HUES64 (cell line): Measurements from ENCODE around the gene ABCD3.

Experiments
- H3K27ac ChIP-seq: 2 replicates; pipeline ENCODE4 v1.7.0; 2013; ENCODE audit warnings: low read depth, low read length, inconsistent platforms
- H3K27me3 ChIP-seq: 2 replicates; pipeline ENCODE4 v1.6.1; 2013; ENCODE audit warnings: mild to moderate bottlenecking, low read length; ENCODE audit not compliant: insufficient read depth
- H3K36me3 ChIP-seq: 2 replicates; pipeline ENCODE4 v1.6.1; 2013; ENCODE audit warnings: mild to moderate bottlenecking, low read length; ENCODE audit not compliant: insufficient read depth
- H3K4me1 ChIP-seq: 2 replicates; pipeline ENCODE4 v1.6.1; 2013; ENCODE audit warnings: mild to moderate bottlenecking, low read length, moderate library complexity; ENCODE audit not compliant: insufficient read depth
- H3K4me3 ChIP-seq: 2 replicates; pipeline ENCODE4 v1.5.1; 2013; ENCODE audit warnings: mild to moderate bottlenecking, low read length, moderate library complexity
- H3K9ac ChIP-seq: 2 replicates; pipeline ENCODE4 v1.6.1; 2013; ENCODE audit warnings: mild to moderate bottlenecking, low read depth, low read length
- H3K9me3 ChIP-seq: 2 replicates; pipeline ENCODE4 v1.6.1; 2013; ENCODE audit warnings: low read depth, low read length; ENCODE audit not compliant: insufficient read depth
- WGBS: fragments of 150-250, 120-280 bp; methylation state at CpG from one replicate; pipeline ENCODE4 v1.1.7; 2013; ENCODE audit warnings: missing lambda C conversion rate; 5-methylcytosine and 5-hydroxymethylcytosine counted together

Gene ABCD3

DNA sequence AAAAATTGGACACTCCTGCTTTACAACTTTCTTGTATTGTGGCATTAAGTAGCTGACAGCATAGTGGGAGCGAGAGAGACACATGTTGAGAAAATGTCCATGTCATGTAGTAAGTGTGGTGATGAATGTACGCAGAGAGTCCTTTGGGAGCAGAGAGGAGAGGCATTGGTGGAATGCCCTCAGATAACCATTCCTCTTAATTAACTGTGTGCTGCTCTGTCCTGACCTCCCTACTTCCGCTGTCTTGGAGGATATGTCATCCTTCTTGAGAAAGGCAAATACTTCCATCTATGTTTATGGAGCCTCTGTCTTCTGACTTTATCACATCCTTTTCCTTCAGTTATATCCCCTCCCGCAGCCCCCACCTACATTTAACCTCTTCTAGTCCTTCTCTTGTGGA lies 85.0 kb downstream of the ABCD3 start:
- Histone ChIP-seq H3K27ac (no peak overlapping the region), H3K36me3 (peaks cover 30% of the 10 kb centered on the region), H3K4me1 (no peaks in the 10 kb centered on the region), H3K9ac (no peak overlapping the region), H3K4me3 (no peak overlapping the region), H3K27me3 (no peaks in the 10 kb centered on the region), H3K9me3 (no peaks in the 10 kb centered on the region)
- WGBS, result 94% methylated on average over 4 of the region's 4 CpGs

DNA sequence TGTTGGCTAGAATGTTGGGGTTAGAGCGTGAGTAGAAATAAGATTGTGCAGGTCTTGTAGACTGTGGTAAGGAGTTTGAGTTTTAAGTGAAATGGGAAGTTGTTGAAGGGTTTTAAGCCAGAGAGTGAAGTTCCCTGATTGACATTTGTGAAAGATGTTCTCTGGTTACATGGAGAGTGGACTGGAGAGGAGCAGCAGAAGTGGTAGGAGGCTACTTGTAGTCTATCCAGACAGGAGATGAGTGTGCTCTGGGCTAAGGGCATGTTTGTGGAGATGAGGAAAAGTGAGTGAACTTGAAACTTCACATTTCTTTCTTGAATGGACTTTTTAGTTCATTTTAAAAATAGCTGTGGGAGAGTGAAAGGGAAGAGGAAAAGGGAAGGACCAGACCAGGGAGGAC lies 86.4 kb downstream of the ABCD3 start:
- Histone ChIP-seq H3K27me3 (no peaks in the 10 kb centered on the region), H3K9ac (no peak overlapping the region), H3K27ac (no peak overlapping the region), H3K36me3 (peaks cover 15% of the 10 kb centered on the region), H3K9me3 (no peaks in the 10 kb centered on the region), H3K4me1 (no peaks in the 10 kb centered on the region), H3K4me3 (no peak overlapping the region)
- WGBS, result 95% methylated on average over 1 of the region's 1 CpG

DNA sequence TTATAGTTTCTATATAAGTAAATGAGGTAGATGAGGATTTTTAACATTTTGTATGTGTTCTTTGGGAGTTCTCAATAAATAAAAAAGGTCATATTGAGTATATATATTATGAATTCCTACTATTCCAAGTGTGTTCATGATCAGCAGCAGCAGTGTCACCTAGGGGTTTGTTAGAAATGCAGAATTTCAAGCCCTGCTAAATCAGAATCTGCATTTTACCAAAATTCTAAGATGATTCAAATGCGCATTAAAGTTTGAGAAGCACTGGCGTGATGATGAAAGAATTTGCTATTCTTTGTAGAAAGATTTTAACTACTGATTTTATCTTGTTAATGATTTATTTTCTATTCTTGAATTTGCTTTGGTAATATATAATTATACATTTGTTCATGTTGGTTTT lies 94.6 kb downstream of the ABCD3 start:
- no peaks in the 10 kb centered on the region for H3K4me1 ChIP-seq
- H3K27ac ChIP-seq, result no peak overlapping the region
- H3K9me3 ChIP-seq, result no peaks in the 10 kb centered on the region
- 100% methylated on average over 2 of the region's 2 CpGs for WGBS
- H3K27me3 ChIP-seq, result no peaks in the 10 kb centered on the region
- no peak overlapping the region for H3K9ac ChIP-seq
- H3K4me3 ChIP-seq, result no peak overlapping the region
- no peaks in the 10 kb centered on the region for H3K36me3 ChIP-seq

DNA sequence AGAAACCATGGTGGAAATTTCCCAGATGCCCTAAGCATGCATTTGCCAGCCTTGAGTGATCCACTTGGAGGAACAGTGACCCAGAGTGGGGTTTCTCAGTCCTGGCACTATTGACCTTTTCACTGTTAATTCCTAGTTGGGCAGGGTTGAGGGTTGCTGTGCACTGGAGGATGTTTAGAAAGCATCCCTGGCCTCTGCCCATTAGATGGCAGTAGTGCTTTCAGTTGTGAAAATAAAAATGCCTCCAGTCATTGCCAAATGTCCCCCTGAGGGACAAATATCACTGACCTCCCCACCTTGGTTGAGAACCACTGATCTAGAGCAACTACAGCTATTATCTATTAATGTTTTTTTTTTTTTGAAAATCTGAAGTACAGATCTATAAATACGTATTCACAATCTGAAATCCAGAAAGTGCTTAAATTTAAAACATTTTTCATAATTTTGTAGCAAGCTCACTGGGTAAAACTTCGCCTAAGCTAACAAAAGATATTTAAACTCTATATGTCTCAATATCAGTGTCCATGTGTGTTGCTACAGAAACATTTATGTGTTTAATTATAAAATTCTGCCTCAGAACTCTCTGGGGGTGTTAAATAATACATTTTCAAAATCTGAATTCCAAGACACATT lies 96.0 kb downstream of the ABCD3 start:
- Histone ChIP-seq H3K4me3 (no peak overlapping the region), H3K9me3 (no peaks in the 10 kb centered on the region), H3K27ac (no peak overlapping the region), H3K27me3 (no peaks in the 10 kb centered on the region), H3K9ac (no peak overlapping the region), H3K36me3 (no peaks in the 10 kb centered on the region), H3K4me1 (no peaks in the 10 kb centered on the region)
- 46% methylated on average over 2 of the region's 2 CpGs for WGBS

DNA sequence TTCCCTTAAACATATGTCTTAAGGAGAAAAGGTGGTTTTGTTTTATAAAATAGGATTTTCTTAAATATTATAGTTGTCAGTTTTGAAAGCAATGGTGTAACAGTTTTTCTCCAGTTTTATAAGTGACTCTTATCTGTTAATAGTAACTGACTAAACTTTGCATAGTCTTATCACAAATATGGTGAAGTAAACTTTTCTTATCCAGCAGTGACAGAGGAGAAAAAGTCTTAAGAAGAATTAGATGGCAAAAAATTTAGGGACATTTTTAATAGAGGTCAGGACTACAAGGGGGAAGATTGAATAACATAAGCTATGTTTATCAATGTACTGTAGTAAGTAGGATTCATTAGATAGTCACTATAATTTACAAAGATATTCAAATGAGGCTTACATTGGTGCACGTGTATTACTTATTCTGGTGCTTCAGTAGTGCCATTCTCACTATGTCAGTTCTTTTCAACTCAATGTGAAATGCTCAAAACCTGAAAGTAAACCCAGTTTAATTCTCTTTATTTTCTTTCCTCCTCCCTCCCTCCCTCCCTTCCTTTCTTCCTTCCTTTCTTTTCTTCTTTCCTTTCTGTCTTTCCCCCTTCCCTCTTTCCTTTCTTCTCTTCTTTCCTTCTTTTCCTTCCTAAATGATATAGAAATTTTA lies 97.2 kb downstream of the ABCD3 start:
- H3K4me3 ChIP-seq, result no peak overlapping the region
- no peaks in the 10 kb centered on the region for H3K9me3 ChIP-seq
- H3K27me3 ChIP-seq, result no peaks in the 10 kb centered on the region
- no peaks in the 10 kb centered on the region for H3K36me3 ChIP-seq
- H3K4me1 ChIP-seq, result no peaks in the 10 kb centered on the region
- no peak overlapping the region for H3K27ac ChIP-seq
- WGBS, result 89% methylated on average over 1 of the region's 1 CpG
- H3K9ac ChIP-seq, result no peak overlapping the region

DNA sequence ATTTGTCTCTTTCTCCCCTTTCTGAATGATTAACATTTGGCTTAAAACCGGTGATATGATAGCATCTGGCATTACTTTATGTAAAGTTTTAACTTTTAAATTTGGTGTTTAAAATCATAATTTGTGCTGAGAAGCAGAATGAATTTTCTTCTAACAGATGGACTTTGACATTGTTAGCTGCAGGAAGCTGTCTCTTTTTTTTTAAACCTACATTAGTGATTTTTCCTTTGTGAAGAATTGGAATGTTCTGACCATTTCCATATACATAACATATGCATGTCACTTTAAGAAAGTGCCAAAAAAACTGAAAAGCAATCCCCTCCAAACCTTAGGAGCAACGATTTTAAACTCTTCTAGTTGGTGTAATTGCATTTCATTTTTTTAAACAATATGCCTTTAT lies 101.2 kb downstream of the ABCD3 start:
- 80% methylated on average over 2 of the region's 2 CpGs for WGBS
- no peaks in the 10 kb centered on the region for H3K9me3 ChIP-seq
- H3K4me1 ChIP-seq, result no peaks in the 10 kb centered on the region; the same call in 1 of the 2 replicates
- H3K27me3 ChIP-seq, result no peaks in the 10 kb centered on the region
- no peak overlapping the region for H3K9ac ChIP-seq
- H3K36me3 ChIP-seq, result no peaks in the 10 kb centered on the region
- H3K27ac ChIP-seq, result no peak overlapping the region
- no peak overlapping the region for H3K4me3 ChIP-seq

DNA sequence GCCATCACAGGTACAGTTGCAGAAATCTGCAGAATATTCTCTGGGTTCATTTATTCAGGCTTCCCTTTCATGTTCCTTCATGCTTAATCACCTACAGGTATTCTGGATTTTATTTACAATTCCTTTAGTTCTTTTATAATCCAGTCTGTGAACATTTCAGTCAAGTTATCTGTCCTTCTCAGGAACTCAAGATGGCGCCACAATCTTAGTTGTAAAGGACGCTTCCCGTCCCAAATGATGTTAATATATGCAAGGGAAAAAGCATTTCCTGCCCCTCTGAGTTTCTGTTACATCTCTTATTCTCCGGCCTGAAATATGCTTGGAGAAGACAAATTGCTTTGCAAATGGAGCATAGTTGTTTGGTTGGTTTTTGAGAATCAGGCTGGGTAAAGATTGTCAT lies 104.1 kb downstream of the ABCD3 start:
- 60% methylated on average over 4 of the region's 4 CpGs for WGBS
- H3K27me3 ChIP-seq, result no peaks in the 10 kb centered on the region
- H3K9ac ChIP-seq, result no peak overlapping the region

DNA sequence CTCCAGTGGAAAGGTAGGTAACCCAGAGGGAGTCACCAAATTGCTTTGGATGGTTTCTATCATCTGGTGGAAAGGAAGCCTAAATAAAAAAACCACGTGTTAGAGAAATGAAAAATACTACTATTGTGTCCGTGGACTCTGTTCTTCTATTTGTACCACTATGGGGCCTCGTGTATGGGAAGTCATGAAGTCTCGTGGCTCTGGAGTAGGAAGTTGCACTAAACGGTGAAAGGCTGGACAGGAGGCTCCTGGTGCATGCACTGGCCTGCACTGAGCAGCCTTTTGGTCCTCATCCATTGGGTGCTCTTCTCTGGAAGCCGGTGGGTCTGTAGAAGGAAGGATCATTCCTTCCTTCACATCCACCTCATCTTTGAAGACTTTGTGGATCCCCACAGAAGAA lies 106.3 kb downstream of the ABCD3 start:
- no peak overlapping the region for H3K9ac ChIP-seq
- H3K9me3 ChIP-seq, result no peaks in the 10 kb centered on the region
- peaks cover 7% of the 10 kb centered on the region; the same call in 1 of the 2 replicates for H3K36me3 ChIP-seq
- H3K4me3 ChIP-seq, result no peak overlapping the region
- H3K27me3 ChIP-seq, result no peaks in the 10 kb centered on the region
- H3K4me1 ChIP-seq, result peaks cover 16% of the 10 kb centered on the region
- H3K27ac ChIP-seq, result no peak overlapping the region
- 95% methylated on average over 6 of the region's 6 CpGs for WGBS

More for the DNA sequence above, 104.1 kb downstream of the ABCD3 start:
- no peak overlapping the region for H3K27ac ChIP-seq
- H3K36me3 ChIP-seq, result no peaks in the 10 kb centered on the region
- H3K9me3 ChIP-seq, result no peaks in the 10 kb centered on the region
- H3K4me1 ChIP-seq, result peaks cover 1% of the 10 kb centered on the region
- H3K4me3 ChIP-seq, result no peak overlapping the region

DNA sequence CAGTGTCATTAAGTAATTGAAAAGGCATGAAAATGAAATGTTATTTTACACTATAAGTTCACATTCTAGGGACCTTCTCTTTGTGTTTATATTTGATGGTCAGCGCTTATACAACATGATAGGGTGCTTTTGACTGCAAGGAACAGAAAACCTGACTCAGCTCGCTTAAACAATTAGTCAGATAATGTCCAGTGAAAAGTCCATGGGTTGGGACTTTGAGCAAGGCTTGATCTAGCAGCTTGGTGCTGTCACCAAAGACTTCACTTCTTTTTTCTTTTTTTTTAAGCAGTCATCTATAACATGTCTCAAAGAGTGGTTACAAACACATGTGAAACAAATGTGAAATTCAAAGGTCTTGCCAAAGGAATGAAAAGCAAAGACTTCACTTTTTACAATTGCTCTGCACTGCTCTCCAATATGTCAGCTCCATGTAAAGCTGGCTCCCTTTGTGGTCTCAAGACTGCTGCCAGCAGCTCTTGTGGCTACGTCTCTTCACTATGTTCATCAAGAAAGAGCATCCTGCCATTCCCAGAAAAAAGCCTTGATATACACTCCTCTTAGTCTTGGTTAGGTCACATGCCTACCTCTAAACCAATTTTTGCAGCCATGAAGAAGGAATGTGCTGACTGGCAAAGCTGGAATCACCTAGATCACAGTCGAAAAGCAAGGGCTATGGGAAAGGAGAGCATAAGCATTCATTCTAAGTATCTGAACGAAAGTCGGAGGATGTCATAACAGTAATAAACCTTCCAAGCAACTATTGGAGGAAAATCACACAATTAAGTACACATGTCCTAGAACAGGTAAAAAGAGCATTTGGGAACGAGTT lies 108.2 kb downstream of the ABCD3 start:
- Histone ChIP-seq H3K9me3 (no peaks in the 10 kb centered on the region), H3K9ac (no peak overlapping the region), H3K36me3 (peaks cover 21% of the 10 kb centered on the region), H3K4me1 (peaks cover 16% of the 10 kb centered on the region), H3K27ac (no peak overlapping the region), H3K4me3 (no peak overlapping the region), H3K27me3 (no peaks in the 10 kb centered on the region)
- WGBS, result 93% methylated on average over 7 of the region's 7 CpGs

DNA sequence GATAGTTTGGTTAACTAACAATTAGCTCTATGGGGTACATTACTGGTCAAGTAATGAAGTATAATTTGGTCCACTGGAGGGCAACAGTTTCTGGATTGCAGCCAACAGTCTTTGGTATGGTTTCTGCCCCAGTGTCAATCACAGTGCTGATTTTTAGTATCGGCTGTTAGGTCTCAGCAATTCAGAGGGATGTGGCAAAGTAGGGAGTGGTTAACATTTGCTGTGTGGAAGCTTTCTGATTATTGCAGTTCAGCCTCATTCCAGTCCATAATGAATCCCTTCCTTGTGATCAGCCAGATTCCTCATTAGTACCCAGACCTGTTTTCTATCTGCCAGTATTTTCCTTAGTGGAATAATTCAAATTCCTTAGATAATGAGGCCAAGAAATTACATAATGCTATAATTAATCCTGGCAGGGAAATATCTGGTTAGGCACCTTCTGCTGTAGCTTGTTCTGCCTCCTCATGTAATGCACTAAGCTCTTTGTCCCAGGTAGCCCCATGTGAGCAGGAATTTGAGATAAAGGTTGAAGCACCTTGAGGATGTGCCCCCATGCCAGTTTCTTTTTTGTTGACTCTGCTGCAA lies 109.3 kb downstream of the ABCD3 start:
- H3K9me3 ChIP-seq, result no peaks in the 10 kb centered on the region
- WGBS, result 76% methylated on average over 1 of the region's 1 CpG
- H3K27ac ChIP-seq, result no peak overlapping the region
- H3K9ac ChIP-seq, result no peak overlapping the region
- peaks cover 16% of the 10 kb centered on the region for H3K4me1 ChIP-seq
- peaks cover 33% of the 10 kb centered on the region for H3K36me3 ChIP-seq
- no peaks in the 10 kb centered on the region for H3K27me3 ChIP-seq
- H3K4me3 ChIP-seq, result no peak overlapping the region

DNA sequence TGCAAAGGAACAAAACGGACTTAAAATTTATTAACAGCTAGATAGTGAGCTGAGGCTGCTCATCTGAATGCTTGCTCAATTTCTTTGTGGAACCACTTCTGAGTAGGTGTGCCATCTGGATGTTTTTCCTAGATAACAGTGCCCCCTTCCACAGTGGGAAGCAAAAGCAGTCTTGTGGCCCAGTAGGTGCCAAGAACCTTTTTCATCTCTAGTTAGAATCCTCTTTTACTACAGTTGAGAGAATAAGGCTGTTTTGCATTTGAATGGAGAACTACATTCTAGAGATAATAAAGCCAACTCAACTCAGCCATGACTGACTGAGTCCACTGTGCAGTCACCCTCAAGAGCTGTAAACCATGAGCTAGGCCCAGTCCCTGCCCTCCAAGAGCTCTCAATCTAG lies 110.1 kb downstream of the ABCD3 start:
- 93% methylated on average over 1 of the region's 1 CpG for WGBS
- no peaks in the 10 kb centered on the region for H3K9me3 ChIP-seq
- peak overlapping the region; percentile 10; the same call in 1 of the 2 replicates for H3K27ac ChIP-seq
- H3K27me3 ChIP-seq, result no peaks in the 10 kb centered on the region
- H3K9ac ChIP-seq, result no peak overlapping the region
- peaks cover 40% of the 10 kb centered on the region for H3K36me3 ChIP-seq
- peaks cover 16% of the 10 kb centered on the region for H3K4me1 ChIP-seq
- no peak overlapping the region for H3K4me3 ChIP-seq
